Measurements from ENCODE around the gene SYNE3. TPM values are rescaled to one million over a fixed set of nuclear protein-coding genes. Genes with fewer than 3 reads are reported as not detected.
A peak's percentile ranks its signal among the peaks of the same experiment; 100 is the strongest.

The SYNE3 gene
- polyA plus RNA-seq, 5 donors = 2.0 to 4.2 (median 2.2) TPM

DNA sequence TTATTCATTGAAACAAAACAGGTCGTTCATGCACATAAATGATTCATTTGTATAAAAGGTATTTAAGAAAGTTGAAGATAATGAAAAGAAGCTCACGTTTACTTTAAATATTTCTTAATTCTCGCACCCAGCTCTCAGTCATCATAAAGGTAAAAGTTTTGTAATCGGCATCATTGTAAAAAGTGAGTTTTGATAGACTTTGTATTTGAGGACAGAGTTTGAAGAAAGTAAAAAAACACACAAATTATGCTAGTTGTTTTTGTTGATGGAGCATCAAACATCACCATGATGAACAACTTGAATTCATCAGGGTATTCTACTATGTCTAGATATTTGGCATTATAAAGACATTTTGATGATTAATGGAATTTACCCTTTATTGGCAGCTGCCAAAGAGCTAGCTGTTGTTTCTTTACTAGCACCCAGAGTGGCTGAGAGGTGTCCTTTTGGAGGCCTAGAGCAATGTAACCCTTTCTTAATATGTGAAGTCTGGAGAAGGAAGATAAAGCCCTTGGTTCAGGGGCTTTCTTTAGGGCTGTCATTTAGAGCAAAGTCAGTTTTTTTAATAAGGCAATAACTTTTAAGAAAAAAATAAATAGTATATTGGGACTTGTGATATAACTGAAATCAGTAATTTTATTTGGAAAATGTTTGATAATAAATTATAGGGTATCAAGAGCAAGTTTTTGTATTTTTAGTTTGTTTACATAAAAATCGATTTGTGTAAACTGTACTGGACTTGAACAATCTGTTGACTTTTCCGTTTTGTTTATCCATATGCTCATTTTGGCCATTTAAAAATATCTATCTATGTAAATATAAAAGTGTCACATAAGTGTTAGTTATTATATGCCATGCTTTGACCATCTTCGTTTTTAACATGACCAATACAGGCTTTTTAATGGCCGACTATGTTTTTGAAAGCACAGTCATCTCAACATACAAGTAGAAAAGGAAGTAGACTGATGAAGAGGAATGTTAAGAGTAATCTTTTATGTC lies 25.8 kb upstream of the SYNE3 start:
- DNase-seq = no peak

DNA sequence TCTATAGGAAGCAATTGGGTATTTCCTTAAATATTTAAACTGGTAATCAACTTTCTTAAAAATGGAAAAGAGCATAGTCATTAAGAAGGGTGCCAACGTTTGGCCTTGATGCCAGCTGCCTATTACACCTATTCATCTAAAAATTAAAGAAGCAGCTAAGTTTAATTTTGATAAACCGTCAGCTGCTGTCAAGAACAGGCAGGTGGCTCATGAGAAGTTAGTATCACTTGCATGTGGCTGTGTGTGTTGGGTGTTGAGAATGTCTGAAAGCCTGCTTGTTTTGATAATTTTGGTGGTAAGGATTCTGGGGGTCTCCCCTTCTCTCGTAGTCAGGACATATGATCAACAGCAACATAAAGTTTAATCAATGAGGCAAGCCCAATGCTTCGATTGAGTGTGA lies 24.9 kb upstream of the SYNE3 start:
- DNase-seq = no peak

DNA sequence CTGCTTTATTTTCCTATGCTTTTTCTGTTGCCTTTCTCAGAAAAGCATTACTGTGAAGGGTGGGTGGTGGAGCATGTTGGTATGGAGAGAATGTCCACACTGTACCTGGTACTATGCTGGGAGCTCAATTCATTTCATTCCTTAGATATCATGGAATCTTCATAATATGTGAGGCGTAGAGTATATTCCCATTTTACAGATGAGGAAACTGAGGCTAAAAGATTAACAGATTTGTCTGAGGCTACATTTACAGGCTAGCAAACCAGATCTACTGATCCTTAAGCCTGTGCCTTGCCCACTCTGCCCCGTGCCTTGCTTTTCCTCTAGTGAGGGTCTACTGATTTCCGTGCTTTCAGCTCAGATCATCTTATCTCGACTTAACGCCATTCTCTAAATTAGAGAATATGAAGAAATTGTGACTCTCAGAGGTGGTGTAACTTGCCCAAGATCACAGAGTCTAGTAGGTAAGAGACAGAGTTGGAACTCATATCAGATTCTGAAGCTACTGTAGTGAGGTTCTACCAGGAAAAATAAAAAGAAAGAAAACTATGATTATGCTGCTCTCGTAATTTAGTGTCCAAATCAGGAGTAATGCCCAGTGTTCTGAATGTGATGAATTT lies 23.9 kb upstream of the SYNE3 start:
- no peak for DNase-seq

DNA sequence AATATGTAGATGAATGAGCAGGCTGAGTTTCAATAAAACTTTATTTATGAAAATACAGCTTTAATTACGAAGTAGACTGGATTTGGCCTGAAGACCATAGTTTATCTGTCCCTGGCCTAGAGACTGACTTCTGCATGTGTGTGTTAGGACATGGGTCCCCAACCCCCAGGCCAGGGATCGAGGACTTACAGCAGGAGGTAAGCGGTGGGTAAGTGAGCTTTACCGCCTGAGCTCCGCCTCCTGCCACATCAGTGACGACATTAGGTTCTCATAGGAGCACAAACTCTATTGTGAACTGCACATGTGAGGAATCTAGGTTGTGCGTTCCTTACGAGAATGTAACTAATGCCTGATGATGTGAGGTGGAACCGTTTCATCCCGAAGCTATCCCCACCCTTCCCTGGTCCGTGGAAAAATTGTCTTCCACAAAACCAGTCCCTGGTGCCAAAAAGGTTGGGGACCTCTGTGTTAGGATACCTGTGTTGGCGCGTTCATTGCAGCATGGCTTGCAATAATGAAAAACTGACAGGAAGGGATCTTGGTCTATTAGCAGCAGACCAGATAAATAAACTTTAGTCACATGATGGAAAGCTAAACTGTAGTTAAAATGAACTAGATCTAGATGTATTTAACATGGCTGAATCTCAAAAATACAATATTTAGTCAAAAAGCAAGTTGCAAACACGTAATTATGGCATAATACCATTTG lies 22.5 kb upstream of the SYNE3 start:
- DNase-seq = no peak

DNA sequence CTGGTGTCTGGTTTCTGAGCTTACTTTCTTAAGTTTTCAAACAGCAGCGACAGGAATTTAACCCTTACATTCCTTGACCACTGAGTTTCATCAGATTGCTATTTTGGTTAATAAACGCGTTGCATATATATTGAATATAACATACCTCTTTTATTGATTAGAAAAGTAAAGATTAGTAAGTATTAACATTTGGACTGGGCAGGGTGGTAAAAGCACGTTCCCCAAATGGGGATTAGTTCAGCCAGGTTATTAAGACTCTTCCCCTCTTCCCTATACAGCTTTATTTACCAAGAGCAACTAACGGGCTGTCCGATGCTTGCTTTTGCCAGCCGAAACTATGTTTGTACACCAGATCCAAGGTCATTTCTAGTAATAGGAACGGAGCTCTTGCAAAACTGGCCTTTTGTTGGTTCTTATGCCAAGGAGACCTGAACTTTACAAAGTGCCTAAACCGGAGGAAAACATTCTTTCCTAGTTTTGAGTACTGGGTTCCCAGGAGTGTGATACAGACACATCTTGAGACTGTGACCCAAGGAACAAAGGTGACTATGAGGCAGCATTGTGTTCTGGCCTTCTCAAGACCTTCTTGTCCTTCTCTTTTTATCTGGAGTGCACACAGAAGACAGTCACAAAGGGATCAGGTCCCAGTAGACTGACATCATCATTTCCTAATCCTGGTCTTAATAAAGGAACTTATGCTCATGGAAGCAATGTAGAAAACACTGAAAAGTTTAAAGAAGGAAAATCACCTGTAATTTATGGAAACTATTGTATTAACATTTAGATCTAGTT lies 21.0 kb upstream of the SYNE3 start:
- DNase-seq = no peak

DNA sequence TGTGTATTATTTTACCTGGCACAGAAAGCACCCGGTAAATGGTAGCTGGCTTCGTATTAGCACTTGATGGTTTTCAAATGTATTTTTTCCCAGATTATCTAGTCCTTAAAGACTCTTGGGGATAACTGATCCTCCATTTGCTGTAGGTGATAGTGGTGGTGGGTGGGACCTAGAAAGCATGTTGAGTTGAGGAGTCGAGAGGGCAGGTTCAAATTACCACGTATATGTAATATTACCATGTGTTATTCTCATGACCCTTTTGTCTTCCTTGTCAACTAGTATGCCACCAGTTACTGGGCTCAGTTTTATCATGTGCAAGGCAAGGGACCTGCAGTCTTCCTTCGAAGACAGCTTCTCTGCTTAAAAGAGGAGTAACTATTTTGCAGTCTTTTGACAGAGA lies 20.2 kb upstream of the SYNE3 start:
- no peak for DNase-seq

DNA sequence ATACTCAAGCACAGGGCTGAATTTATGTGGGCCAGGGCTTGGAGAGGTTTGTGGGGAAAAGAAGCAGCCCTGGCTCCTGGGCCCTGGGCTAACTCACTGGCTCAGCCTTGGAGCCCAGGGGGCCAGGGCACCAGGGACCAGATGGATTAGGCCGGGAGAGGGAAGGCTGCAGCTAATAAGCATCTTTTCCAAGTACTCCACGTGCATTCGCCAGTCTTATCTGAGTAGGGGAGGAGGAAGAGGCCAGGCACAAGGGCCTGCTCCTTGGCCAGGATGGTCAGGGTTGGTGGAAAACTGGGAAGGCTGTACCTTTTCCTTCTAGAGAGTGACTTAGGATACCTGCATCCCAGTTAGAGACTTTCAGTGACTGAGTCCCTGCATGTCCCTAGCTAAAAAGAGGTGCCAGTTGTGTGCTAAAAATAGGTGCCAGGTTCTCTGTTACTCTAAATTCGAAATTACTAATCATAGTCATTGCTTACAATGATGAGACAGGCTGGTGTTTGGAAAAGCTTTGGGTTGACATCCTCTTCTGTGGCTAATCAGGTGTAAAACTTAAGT lies 19.7 kb upstream of the SYNE3 start:
- DNase-seq = no peak

DNA sequence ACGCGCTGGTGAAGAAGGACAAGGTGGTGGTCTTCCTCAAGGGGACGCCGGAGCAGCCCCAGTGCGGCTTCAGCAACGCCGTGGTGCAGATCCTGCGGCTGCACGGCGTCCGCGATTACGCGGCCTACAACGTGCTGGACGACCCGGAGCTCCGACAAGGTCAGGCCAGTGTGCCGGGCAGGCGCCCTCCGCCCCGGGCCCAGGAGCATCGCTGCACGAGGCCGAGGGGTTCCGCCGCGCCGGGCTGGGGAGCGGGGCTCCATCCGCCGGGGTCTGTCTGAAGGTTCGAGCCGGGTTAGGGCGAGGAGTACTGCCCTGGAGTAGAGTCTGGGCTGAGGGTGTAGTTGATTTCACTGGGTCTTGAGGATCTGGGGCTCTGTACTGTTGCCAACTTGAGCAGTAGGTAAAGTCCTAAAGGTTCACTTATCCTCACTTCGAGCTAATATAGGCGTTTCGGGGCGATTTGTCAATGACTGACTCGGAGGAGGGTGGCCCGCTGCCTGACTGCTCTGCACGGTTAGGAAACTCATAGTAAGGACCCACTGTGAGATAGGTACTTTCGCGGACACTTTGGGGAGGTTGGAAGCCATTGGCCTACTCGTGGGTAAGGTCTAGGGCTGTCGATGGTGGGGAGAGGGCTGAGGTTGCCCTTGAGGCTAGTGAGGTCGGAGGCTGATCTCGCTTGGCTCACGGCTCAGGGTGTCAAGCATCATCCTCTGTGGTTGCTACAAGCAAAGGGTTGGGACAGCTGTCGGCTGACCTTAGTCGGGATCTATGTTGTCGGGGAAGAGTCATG lies 19.0 kb upstream of the SYNE3 start:
- no peak for DNase-seq

DNA sequence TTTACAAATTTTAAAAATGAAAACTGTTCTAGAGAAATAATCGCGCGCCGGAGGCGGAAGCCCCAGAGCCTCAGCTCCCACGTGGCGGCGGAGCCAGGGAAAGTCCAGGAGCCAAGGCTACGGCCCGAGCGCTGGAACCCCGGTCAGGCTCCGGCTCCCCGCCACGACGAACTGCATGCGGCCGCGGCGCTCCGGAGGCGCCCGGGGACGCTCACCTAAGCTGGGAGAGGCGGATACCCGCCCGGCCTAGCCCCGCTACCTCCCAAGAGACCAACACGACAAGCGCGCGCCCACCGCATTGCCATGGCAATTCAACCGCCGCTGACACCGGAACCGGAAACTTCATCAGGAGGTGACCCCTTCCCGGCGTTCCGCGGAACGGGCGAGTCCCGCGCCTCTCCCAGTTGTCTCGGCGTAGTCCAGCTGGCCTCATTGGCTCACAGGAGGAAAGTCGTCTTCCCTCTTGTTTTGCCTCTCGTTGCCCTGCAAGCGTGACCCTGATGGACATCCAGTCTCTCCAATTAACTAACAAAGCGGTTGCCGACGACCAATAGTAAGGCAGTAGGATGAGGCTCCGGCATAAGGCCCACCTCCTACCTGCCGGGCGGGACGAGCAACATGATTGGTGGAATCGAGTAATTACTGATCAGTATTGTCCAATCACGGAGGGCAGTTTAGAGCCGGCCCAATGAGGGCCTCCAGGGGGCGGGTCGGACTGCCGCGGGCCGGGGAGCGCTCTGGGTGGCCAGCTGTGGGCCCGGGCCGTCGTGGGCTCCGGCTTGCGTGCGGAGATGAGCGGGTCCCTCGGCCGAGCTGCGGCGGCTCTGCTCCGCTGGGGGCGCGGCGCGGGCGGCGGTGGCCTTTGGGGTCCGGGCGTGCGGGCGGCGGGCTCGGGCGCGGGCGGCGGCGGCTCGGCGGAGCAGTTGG lies 18.1 kb upstream of the SYNE3 start, which contains the start of gene GLRX5:
GLRX5 (plus strand) TSS at position 752 of the 927 bp plus-strand sequence; CDS start at position 792, 40 bp downstream.
- peak; percentile 99 to 100 for DNase-seq

DNA sequence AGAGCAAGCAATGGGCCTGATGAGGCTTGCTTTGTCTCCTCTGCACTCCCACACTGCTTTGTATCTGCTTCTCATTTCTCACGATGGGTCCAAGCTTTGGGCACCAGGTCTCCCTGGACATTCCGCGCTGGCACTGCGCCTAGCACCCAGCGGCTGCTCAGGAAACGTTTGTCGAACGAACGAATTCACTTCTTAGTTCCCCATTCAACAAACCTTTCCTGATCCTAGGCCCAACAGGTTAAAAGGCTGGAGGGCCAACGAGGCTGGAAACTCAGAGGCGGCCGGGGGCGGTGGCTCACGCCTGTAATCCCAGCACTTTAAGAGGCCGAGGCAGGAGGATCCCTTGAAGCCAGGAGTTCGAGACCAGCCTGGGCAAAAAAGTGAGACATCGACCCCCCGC lies 17.4 kb upstream of the SYNE3 start:
- no peak for DNase-seq

DNA sequence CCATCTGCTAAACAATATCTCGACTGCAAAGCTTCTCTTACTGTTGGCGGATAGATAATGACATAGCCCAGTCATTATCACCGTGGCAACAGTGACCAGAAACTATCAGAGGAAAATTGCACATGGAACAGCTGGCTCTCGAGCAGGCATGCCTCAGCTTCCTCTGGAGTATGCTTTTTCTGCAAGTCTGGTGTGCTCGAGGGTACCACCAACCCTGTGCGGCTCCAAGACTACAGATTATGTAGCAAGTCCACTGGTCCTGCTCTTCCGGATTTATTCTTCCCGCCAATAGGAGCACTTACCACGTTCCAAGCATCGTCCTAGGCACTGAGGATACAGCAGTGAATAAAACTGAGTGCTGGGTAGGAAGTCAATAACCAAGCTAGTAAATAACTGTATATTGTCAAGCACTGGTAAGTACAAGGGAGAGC lies 17.0 kb upstream of the SYNE3 start:
- no peak for DNase-seq

DNA sequence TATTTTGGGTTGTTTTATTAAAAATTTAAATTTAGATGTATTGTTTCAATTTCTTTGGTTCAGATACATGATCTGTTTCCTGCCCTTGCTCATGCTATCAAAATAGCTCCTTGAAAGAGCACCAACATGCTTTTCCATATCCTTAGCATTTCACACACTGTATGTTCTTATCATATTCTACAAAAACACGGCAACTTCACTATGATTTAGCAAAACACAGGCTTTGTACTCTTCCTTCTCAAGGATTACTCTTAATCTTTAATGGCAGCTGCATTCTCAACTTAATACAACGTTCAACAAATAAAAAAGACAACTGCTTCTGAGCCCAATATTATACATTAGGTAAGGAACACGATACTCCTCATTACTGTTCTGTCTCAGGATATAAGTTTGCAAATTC lies 15.5 kb upstream of the SYNE3 start:
- no peak for DNase-seq

DNA sequence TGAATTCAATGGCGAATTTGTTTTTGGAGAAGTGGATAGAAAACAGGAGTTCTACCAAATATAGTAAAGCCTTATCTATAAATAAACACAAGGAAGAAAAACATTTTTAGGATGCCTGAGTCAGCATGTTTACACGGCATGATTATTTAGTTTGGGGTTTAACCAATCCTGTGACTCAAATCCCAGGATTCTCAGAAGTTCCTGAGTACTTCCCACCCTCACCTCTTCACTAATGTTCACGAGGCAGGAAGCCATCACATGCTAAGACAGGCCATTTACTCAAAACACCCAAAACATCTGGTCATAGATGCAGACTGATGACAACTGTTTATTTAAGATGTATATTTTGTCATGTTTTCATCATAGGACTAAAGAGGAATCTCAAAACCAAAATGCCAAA lies 15.0 kb upstream of the SYNE3 start:
- DNase-seq = no peak

DNA sequence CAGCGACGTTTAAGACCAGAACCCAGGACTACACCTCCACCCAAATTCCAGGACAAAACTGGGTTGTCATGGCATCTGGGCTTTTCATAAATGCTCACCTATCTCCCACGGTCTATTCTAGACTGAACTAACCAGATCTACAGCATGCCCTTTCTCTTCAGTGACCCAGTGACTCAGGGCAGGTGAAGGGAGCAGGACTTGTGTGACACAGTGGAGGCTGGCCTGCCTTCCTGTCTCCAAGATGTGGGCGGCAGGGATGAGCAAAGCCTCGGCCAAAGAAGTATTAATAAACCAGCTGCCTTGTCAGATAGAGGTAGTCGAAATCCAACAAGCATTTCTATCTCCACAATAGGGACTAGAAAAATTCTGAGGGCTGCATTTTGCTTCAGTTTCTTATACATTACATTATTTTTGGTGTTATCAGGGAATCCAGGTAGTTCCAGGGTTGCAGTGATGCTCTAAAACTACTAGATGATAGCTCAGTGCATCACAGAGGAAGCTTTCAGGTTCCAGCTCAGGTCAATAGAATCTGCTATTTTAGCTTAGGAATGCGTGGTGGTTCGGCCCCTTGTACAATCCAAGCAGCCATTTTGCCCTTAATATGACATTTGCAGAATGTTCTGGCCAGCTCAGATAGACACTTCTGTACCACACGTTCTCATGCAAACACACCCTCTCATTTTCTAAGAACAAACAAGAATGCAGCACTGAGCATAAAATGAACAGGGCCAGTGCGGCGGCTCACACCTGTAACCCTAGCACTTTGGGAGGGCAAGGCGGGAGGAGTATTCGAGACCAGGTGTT lies 14.2 kb upstream of the SYNE3 start:
- DNase-seq = no peak

DNA sequence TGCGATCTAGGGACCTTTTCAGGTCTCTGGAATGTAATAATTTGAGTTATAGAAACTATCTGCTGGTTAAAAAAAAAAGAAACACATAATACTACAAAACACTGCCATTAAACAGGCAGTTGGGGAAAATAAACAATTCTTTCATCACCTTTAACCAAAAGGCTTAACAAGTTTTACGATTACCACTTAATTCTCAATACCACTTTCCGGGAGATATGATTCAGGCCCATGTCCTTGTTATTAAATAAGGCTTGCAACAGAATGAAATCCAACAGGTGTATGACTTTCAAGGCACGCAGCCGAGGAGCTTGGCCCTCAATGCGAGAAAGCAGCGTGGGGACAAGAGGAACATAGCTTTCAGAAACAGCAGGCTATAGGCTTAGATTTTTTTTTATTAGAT lies 12.8 kb upstream of the SYNE3 start:
- no peak for DNase-seq

DNA sequence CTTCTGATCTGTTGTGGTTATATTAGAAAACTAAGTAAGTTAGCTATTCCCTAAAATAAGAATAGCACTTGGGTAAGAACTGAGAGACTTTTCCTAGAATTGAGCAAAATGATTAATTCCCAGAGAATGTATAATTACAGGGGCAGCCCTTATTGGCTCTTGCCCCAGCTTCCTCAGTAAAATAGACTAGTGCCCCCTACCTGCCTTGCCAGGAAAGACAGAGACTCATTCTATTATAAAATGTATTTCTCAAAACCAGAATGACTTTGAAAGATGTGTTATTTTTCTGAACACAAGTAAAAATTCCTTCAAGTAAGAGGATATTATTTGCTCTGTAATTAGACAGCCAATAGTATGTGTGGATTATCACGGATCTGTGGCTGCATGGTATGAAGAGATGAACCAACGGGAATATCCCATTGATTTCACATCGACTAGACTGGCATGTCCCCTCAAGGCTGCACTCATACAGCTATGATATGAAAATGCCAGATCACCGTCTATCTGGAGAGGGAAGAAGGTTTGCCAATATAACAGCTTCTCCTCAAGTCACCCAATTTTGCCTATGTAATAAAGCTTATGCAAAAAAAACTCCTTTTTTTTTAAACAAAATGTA lies 11.0 kb upstream of the SYNE3 start:
- no peak for DNase-seq

DNA sequence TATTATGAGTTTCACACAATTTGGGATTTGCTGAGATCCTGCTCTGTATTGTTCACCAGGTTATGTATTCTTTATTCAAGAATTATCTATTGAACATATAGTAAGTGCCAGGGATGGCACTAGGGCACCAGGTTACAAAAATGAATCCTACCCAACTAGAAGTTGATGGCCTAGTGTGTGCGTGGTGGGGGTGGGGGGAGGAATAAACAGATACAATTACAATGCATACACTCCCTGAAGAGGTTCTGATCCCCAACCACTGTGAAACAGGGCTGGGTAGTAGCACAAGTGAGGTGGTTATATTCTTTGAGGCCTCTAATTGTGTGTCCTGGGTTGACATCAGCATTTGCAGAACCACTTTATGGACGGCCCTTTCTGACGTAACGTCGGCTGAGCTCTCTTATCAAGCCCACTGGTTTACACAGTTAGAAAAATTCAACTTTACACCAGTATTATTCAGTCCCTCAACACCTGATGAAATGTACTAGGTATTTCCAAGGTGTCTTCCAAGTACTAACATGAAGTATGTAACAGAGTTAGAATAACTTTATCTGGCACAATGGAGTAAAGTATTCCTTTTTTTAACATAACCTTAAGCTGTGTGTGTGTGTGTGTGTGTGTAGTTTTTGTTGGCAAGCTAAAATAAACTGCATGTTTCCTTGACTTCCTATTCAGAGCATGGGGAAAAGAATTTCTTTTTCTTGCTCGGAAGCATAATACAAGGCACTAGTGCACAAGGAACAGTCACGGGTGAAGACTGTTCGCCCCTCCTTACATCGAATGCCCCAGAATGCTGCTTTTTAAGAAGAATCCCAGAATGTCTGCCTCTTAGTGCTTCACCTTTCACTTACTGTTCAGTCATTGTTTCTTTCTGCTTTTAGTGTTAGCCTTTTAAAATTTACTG lies 10.3 kb upstream of the SYNE3 start:
- no peak for DNase-seq
